NCI-H748 (cell line): Measurements from ENCODE around the gene FGF1.

Experiments used
- DNase-seq: peaks from one replicate; lab custom pipeline; 2025; ENCODE audit not compliant: unreplicated experiment; lab: John Stamatoyannopoulos, UW

FGF1 gene

DNA sequence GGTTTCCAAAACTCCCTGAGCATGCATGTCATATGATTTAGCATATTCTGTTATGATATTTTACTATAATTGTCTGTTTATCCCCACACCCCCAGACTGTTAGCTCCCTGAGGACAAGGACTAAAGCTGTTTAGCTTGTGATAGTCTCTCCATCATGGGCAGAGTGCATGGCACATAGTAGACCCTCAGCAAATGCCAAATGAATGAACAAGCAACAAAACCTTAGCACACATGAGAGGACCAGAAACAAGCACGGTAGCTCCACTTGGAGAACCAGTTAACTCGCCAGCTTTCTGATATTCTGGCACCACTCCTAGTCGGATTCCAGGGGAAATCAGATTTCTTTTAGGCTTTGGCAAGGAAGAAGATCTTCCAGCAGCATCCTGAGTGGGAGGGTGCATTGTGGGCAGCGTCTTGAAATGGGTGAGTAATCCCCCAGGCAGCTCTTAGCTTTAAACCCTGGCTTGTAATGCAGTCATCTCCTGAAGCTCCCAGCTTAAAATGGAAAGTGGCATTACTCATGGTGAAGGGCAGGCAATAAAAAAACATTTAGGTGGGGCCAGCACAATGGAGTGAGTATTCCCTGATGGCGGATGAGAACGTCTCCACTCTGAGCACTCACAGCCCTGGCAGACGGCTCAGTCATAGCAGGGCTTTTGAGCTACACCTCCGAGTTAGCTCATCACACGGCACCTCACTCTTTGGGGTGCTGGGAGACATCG is 41.1 kb downstream of the FGF1 start:
- no peak for DNase-seq

DNA sequence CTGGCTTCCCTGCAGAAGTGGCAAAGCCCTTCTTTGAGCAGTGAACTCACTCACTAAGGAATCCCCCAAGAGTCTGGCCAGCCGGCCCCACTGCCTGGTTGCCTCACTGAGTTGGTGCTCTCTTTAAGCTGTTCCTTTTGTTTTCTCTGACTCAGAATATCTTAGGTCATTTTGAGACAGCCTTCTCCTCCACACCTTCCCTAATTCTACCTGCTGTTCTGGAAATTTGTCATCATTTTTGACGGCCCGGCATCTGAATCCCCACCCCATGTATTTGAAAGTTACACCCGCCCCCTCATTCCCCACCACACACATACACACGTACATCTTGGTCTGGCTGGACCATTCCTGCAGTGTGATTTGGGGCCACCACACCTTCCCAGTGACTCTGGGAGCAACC is 41.8 kb downstream of the FGF1 start:
- no peak for DNase-seq

GRCh38 chr5:142643634-142644033 is 42.3 kb downstream of the FGF1 start:
- DNase-seq, result no peak

DNA sequence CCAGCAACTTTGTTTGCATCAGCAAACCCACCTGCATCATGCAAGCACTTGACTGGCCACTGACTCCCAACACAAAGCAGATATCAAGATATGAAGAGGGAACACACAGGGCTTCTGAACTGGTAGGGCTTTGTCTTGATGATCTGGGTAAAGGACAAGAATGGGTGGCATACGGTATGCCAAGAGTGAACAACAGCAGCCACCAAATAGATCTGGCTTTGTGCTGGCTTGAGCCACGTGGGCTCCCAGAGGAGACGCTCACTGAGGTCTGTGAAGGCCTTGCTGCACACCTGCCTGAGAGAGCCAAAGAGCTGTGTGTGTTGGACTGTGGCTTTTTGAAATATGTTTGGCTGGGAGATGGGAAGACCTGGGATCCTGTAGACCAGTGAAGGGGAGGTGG is 43.5 kb downstream of the FGF1 start:
- no peak for DNase-seq

- no peak for DNase-seq
Measured at GRCh38 chr5:142641711-142642110, 44.2 kb downstream of the FGF1 start.

DNA sequence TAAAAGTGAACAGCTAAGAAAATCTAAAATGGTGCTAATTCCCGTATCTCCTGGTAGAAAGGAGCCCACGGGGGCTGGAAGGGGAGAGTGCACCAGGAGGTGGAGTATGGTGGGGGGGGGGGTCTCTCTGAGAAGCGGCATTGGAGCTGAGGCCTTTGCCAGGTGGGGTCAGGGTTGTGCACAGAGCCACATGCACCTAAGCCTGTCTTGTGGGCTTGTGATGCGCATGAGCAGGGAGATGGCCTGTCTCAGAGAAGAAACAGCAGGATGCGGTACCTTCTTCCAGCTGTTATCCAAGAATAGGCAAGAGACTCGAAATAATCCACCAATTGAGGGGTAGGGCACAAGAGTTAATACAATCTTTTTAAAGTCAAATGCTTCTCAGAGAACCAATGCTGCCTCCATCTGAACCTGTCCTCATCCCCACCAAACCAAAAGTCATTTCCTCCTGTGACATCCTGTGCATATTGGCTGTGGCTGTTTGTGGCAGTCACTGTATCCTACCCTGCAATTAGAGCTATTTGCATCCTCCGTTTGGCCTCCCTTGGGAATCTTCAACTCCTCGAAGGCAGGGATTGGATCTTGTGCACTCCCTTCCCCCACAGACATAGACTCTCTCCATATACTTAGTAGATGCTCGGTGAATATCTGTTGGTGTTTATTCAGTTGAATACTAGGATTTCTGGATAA is 45.4 kb downstream of the FGF1 start:
- DNase-seq, result no peak

DNA sequence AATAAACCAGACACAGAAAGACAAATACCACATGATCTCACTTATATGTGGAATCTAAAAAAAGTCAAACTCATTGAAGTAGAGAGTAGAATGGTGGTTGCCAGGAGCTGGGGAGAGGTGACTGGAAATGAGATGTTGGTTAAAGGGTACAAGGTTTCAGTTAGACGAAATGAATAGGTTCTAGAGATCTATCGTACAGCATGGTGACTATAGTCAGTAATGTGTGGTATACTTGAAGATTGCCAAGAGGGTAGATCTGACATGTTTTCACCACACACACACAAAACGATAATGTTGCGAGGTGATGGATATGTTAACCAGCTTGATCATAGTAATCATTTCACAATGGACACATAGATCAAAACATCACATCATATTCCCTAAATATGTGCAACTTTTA is 46.4 kb downstream of the FGF1 start:
- no peak for DNase-seq

DNA sequence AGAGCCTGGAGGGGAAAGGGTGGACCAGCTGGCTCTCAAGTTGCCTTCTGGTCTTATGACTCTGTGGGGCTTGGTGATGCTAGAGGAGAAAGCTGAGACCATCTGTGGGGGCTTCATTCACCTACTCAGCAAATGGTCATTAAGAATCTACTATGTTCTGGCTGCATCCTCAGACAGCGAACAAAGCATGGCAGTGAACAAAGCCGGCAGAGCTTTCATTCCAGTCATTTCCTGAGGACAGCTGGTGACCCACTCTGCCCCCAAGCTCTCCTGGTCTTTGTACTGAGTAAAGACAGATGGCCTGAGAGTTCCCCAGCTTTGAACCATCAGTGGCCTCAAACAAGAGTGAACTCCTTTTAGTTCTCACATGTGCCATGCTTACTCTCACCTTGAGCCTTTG is 48.0 kb downstream of the FGF1 start:
- DNase-seq, result peak; percentile 14

GRCh38 chr5:142636698-142637324 is 49.1 kb downstream of the FGF1 start:
- DNase-seq, result no peak

DNA sequence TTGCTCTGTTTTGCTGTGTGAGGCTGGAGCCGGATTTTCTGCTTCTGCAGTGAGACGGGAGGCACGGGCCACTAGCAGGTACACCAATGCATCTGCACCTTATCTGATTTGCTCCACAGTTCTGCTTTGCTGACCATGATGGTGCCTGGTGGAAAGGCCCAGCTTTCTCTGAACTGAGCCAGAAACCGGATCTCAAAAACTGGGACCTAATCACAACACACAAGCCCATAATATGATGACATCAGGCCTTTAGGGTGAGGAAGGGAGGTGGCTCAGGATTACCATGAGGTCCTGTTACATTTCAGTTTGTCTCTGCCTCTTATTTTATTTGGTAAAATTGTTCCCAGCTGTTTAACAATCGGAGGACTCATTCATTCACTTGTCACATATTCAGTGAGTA is 49.8 kb downstream of the FGF1 start:
- no peak for DNase-seq

DNA sequence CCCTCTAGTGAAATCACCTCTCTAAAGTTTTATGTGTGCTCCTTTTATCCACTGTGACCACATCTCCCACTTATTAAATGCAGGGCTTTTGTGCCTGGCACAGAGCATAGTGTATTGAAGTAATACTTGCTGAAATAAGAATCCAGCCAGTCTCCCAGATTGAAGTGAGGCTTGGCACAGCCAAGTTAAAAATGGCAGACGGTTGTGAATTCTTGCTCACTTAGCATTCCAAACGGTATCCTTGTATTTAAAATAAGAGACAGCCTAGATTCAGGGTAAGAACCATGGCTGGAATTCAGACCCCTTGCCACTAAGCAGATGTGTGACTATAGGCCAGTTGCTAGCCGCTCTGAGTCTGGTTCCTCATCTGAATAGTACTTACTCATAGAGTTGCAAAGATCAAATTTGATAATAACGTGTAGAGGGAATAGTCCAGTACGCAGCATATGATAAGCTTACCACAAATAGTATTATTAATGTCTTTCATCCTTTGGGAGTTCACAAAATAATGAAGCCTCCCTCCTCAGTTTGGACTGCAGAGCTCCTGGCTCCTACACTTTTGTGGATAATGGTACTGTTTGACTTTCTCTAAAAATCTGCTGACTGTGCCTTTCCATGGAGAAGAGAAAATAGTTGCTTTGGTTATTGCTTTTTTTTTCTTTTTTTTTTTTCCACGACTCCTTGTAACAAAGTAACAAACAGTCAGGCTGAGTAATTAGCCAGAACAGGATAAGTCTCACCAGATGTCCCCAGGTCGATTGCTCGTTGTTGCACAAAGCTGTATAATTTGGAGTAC is 51.5 kb downstream of the FGF1 start:
- no peak for DNase-seq

DNA sequence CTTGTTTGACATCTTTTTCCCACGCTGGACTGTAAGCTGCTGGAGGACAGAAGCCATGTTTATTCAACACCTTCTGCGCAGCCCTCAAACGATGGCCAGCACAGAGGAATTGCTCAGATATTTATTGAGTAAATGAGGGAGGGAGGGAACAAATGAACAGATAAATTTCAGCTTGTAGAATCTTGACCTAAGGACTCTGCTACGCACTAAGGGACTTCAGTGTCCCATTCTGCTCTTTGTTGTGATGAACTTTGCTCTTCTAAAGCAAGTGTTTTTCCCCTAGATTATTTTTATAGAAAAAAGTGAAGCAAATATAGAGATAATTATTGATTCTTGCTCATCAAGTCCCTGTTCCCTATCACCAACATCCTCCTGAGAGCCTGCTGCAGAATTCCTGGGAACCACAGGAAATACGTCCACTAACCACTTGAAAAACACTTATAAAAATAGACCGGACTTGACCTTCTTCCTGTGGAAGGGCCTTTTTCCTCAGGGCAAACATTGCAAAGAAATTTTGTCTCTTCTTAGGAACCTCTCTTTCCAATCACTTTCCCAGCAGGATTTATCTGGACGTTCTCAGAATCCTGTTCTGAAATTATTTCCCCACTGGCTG is 54.9 kb downstream of the FGF1 start:
- no peak for DNase-seq

GRCh38 chr5:142627383-142628217 is 58.3 kb downstream of the FGF1 start:
- DNase-seq, result no peak

GRCh38 chr5:142626786-142627185 is 59.1 kb downstream of the FGF1 start:
- no peak for DNase-seq

DNA sequence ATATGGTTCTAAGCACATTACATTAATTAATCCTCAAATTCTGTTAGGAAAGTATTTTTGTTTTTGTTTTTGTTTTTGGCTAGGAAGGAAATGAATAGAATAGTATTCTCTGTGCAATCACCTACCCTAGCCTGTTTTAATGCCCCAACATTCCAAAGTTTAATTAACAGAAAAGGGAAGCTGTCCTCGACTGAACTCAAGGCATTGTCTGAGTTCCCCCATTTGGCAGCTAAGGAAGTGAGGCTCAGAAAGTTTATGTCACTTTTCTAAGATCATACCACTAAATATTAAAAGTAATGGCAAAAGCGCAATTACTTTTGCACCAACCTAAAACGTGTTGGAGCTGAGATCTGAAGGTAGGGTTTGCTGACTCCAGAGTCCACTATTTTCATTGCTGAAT is 59.8 kb downstream of the FGF1 start:
- no peak for DNase-seq

GRCh38 chr5:142621227-142621626 is 64.7 kb downstream of the FGF1 start:
- no peak for DNase-seq

DNA sequence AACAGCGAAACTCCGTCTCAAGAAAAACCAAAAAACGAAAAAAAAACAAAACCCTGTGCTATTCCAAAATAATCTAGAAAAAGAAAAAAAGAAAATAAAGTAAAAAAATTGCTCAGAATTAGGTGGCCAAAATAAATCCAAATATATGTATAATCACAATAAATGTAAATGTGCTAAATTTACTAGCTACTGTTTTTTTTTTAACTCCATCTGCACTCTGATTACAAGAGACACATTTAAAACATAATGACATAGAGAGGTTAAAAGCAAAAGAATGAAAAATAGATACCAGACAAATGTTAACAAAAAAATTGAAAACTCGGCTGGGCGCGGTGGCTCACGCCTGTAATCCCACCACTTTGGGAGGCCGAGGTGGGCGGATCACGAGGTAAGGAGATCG is 66.1 kb downstream of the FGF1 start:
- DNase-seq, result no peak

DNA sequence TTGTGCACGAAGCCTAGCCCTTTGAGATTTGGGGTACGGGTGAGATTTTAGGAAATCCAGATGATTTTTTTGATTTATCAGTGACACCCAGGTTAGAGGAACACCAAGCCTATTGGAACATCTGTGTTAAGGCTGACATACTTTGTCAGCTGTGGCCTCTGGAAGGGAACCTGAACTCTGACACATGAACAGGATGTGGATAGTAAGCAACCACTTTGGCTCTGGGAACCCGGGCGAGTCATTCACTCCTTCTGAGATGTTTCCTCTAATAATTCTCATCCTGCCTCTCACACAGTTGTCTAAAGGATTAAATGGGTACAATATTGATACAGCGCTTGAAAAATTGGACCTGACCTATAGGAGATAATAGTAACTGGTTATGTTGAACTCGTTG is 67.8 kb downstream of the FGF1 start:
- no peak for DNase-seq

GRCh38 chr5:142617416-142618129 is 68.3 kb downstream of the FGF1 start:
- DNase-seq, result no peak

GRCh38 chr5:142615948-142616347 is 69.9 kb downstream of the FGF1 start:
- DNase-seq, result no peak
